GM19025 (cell line): ENCODE results near the gene PCDH10.

Experiments used
- ATAC-seq: cut with Tn5 transposase; IDR thresholded peaks from one replicate; pipeline ENCODE4 v1.9.1; 2021; ENCODE audit warnings: mild to moderate bottlenecking, low read depth, moderate library complexity; ENCODE audit not compliant: unreplicated experiment

Gene PCDH10

DNA sequence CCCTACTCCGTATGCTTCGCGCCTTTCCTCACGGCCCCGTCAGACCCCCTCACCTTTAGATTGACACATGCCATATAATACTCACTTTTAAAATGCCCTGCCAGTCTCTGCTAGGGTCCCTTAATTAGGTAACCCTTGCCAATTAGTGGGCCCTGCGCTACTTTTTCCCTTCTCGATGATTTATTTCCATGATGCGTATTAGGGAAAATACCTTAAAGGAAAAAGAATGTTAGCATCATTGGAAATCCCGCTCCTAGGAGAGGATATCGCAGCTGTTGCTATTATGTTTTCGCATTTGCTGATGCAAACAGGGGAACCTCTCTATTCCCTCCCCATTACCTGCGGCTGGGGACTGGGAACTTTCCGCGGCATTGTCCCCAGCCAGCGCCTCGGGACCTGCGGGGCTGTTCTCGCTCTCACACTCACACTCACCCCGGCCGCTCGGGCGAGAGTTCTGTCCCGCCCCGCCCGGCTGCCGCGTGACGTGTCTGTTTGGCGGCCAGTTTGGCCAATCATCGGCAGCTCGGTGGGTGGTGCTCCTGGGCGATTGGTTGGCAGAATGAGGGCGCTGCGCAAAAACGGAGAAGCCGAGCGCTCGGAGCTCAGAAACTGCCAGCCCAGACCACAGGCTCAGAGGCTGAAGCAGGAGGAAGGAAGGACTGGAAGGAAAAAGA, at the start of gene PCDH10:
TSS of gene PCDH10 (plus strand) at position 605 of the 674 bp plus-strand sequence. CDS start 847 bp downstream, outside the sequence.
- peak; percentile 72 for ATAC-seq

- ATAC-seq = no peak
These were observed 47.1 kb upstream of the PCDH10 start for GRCh38 chr4:133102043-133102442.

- ATAC-seq = no peak
These were observed 46.3 kb upstream of the PCDH10 start for GRCh38 chr4:133102612-133103409.

GRCh38 chr4:133112641-133113040, 36.5 kb upstream of the PCDH10 start:
- ATAC-seq = no peak

DNA sequence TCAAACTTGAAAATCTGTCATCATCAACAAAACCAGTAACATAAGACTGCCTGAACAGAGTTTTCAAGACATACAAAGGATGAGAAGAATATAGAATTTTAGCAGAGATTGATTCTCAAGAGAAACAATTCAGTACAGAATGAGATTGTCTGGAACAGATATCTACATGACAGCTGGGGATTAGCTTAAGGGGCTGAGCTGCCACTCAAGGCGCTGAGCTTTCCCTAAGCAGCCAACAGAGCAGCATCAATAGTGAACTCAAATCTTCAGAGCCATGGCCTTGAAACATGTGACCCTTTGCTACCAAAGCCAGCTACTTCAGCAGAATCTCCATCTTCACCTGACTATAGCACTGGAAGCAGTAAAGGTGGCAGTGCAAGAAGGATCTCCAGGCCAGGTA, 24.3 kb upstream of the PCDH10 start:
- no peak for ATAC-seq

DNA sequence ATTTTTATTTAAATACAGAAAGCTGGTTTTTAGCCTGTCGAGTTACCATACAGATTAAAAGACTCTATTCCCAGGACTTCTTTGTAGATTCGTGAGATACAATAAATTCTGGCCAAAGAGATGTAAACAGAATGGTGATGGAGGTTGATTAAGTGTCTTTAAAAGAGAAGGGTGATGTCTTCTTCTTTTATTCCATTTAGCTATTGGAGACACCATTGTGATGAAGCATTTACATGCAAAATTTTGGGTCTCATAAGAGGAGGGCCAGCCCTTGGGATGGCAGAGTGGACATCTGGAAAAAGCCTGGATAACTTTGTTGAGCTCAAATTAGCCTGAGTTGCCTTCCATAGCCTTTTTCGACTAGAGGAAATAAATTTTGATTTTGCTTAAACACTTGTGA, 21.6 kb upstream of the PCDH10 start:
- ATAC-seq = no peak

DNA sequence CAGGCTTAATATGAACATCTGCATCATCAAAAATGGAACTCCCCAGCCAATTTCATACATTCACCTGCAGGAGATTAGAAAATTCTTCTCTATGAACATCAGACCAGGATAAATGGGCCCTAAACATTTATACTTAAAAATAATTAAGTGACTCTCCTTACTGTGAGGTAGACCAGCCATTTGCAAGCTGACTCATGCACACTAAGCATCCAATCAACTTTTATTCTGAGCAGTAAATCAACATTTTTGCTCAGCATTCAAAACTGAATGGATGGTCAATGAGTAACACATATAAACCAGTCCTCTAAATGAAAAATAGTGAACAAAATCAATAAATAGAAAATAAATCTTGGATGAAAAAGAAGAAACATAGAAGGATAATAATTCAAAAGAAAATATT, 19.9 kb upstream of the PCDH10 start:
- ATAC-seq = no peak

DNA sequence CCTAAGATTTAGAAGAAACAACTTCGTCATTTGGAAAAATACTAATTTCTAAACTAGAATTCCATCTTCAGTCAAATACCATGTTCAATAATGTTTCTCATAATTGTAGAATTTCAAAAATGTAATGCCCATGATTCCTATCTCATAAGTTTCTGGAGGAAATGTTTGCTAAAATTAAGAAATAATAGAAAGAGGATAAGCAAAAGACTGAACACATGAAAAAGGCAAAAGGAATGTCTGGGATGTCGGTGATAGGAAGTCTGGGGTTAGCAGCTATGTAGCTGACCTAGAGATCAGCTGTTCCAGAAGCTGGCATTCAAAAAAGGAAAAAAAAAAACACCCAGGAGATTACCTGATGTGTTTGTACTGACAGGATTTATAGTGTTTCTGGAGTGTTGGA, 18.9 kb upstream of the PCDH10 start:
- no peak for ATAC-seq

- ATAC-seq = no peak
These were observed 17.1 kb upstream of the PCDH10 start for GRCh38 chr4:133131829-133132460.

GRCh38 chr4:133136833-133137232, 12.3 kb upstream of the PCDH10 start:
- ATAC-seq = no peak

GRCh38 chr4:133137571-133137970, 11.5 kb upstream of the PCDH10 start:
- ATAC-seq = no peak

- no peak for ATAC-seq
These were observed 5.2 kb upstream of the PCDH10 start for GRCh38 chr4:133143775-133144430.

- no peak for ATAC-seq
These were observed 3.9 kb upstream of the PCDH10 start for GRCh38 chr4:133145241-133145640.

DNA sequence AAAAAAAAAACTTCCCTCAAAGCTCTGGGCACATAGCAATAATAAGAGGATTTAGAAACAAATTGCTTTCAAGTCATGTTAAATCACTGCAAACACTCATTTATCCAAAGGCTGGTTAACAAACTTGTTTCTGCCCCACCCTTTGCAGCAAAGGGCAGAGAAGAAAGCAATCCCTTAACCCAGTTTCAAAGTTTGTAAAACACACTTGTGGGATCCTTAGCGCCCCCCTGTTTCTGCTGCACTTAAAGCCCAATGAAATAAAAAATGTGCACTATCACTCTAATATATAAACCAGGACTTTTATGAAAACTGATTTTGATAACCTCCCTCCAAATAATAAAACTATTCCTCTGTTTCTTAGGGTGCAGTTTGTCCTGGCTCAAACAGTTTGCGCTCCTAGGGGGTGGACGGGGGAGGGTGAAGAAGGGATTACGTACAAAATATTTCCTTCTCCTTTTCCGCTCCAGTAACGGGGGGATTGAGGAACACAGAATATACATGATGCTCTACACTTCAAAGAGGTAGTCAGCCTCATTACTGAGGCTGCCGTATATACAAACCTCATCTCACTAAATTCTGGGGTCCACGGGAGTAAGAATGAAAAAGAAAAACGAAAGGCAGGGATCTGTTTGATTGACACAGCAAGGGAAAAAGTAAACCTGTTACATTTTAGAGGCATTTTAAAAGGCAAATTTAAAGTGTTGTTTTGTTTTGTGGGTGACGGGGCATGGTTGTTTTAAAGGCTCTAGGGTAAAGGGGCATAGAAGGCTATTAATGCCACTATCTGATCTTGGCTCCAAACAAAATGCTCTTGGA, 3.1 kb upstream of the PCDH10 start:
- no peak for ATAC-seq

- ATAC-seq = no peak
These were observed 2.4 kb upstream of the PCDH10 start for GRCh38 chr4:133146574-133147241.

GRCh38 chr4:133147286-133147821, 1.7 kb upstream of the PCDH10 start:
- ATAC-seq = no peak

DNA sequence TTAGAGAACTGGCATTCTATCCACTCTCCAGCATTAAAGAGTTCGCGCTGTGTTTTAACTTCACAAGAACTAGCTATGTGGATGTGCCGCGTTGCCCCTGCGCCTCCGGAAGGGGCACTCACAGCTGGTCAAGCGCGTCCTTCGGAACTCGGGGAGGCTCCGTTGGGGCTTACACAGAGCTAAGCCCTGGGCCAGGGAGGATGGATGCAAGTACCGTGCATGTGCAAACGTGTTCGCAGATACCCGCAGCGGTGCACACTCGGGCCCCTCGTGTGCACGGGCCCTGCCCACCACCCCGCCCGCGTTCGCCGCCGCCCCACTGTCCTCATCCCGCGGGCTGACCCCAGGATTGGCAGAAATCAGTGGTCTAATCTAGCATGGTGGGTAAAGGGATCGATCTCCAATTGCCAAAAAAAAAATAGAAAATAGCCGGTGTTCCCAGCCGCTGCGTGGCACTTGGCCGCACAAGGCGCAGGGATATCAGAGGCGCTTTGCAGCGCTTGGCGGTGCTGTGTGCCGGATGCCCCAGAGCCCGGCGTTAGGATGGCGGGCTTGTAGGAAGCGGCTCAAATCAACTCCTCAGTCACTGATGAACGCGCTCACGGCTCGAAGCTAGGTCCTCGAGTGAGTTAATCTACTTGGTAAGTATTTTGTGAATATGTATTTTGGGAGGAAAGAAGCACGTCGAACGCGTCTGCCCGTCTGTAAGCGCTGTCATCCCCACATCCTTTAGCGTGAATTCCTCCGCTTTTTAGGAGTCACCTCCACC, 989 bp upstream of the PCDH10 start:
- no peak for ATAC-seq

- no peak for ATAC-seq
These were observed 236 bp downstream of the PCDH10 start for GRCh38 chr4:133149364-133149695.
